Keratinocyte (primary cell): ENCODE results near the gene NEB. TPM values are rescaled to one million over a fixed set of nuclear protein-coding genes. Genes with fewer than 3 reads are reported as not detected.

Experiments used
- DNase-seq: peaks from one replicate; pipeline ENCODE4 v3.0.0-alpha.2; 2011; ENCODE audit warnings: low read depth, missing footprints, low spot score
- FAIRE-seq: peaks from 2 replicates; lab custom pipeline; 2011; peaks lifted over from hg19 to GRCh38; lab: Jason Lieb, UNC
- H2AFZ ChIP-seq: 2 replicates; pipeline ENCODE4 v1.6.0; 2012; ENCODE audit warnings: low read length, control low read depth, inconsistent platforms; ENCODE audit not compliant: control insufficient read depth
- H3K27ac ChIP-seq: 2 replicates; pipeline ENCODE4 v1.5.1; 2011; ENCODE audit warnings: low read length; ENCODE audit not compliant: control insufficient read depth, insufficient read depth
- H3K27me3 ChIP-seq: 3 replicates; pipeline ENCODE4 v1.6.0; 2011; ENCODE audit warnings: low read length; ENCODE audit not compliant: control insufficient read depth, insufficient read depth; ENCODE audit errors: extremely low read depth
- H3K36me3 ChIP-seq, 2 experiments: 2 replicates in 1 of 2; 3 replicates in 1 of 2; pipeline ENCODE4 v1.5.1; 2011; ENCODE audit warnings: low read length in 2 of 2, mild to moderate bottlenecking in 1 of 2; ENCODE audit not compliant: control insufficient read depth in 2 of 2, insufficient read depth in 2 of 2; ENCODE audit errors: extremely low read depth in 1 of 2
- H3K4me1 ChIP-seq: 3 replicates; pipeline ENCODE4 v1.5.1; 2011; ENCODE audit warnings: low read length; ENCODE audit not compliant: control insufficient read depth, insufficient read depth; ENCODE audit errors: extremely low read depth
- H3K4me2 ChIP-seq: 3 replicates; pipeline ENCODE4 v1.6.0; 2011; ENCODE audit warnings: low read depth, low read length; ENCODE audit not compliant: control insufficient read depth, insufficient read depth; ENCODE audit errors: extremely low read depth
- H3K4me3 ChIP-seq, 3 experiments: fragments of 200-600 bp in 1 of 3; sonication (generic) in 1 of 3; 2 replicates in 2 of 3; 3 replicates in 1 of 3; pipeline ENCODE4 v1.5.1; 2011 to 2016; ENCODE audit warnings: low read length in 3 of 3, mild to moderate bottlenecking in 3 of 3, control low read depth in 2 of 3, inconsistent platforms in 1 of 3, low read depth in 1 of 3, mixed read lengths in 1 of 3, mixed run types in 1 of 3, moderate library complexity in 1 of 3; ENCODE audit not compliant: control insufficient read depth in 2 of 3, insufficient read depth in 2 of 3; ENCODE audit errors: extremely low read depth in 1 of 3
- H3K79me2 ChIP-seq: 2 replicates; pipeline ENCODE4 v1.6.0; 2012; ENCODE audit warnings: low read length; ENCODE audit not compliant: control insufficient read depth, insufficient read depth
- H3K9ac ChIP-seq: 3 replicates; pipeline ENCODE4 v1.6.0; 2011; ENCODE audit warnings: low read length; ENCODE audit not compliant: control insufficient read depth, insufficient read depth; ENCODE audit errors: extremely low read depth
- H3K9me1 ChIP-seq: 3 replicates; pipeline ENCODE4 v1.6.0; 2011; ENCODE audit warnings: low read length; ENCODE audit not compliant: control insufficient read depth, insufficient read depth; ENCODE audit errors: extremely low read depth
- H3K9me3 ChIP-seq: 2 replicates; pipeline ENCODE4 v1.5.1; 2012; ENCODE audit warnings: low read depth, low read length; ENCODE audit not compliant: control insufficient read depth
- H4K20me1 ChIP-seq: 3 replicates; pipeline ENCODE4 v1.6.0; 2011; ENCODE audit warnings: low read length; ENCODE audit not compliant: control insufficient read depth, insufficient read depth; ENCODE audit errors: extremely low read depth
- CTCF ChIP-seq, 3 experiments: IDR thresholded peaks in 1 of 3; conservative IDR thresholded peaks in 1 of 3; optimal IDR thresholded peaks in 1 of 3; 2 replicates in 2 of 3; 3 replicates in 1 of 3; pipeline versions ENCODE3 to v1.5.1; 2011; ENCODE audit warnings: low read length in 3 of 3, mild to moderate bottlenecking in 3 of 3, moderate library complexity in 2 of 3, control low read depth in 1 of 3, inconsistent platforms in 1 of 3; ENCODE audit not compliant: insufficient read depth in 2 of 3; ENCODE audit errors: extremely low read depth in 1 of 3
- EZH2 ChIP-seq: IDR thresholded peaks from one replicate; pipeline ENCODE4 v1.6.1; 2012; ENCODE audit warnings: inconsistent platforms, mild to moderate bottlenecking, low read length, moderate library complexity
- dilution Hi-C: fragments of 300-500 bp; cut with MboI; formaldehyde crosslinking; loops from one replicate; pipeline ENCODE4 v1.7.0; 2020; ENCODE audit warnings: low sequenced_read_pairs; ENCODE audit not compliant: extremely low pct_ligation_motif_present
- polyA plus RNA-seq, 5 experiments: library from polyadenylated mRNA; depleted of rRNA in 3 of 5; stranded (reverse) in 3 of 5; stranded (forward) in 1 of 5; unstranded in 1 of 5; fragments of >200 nt; gene quantifications; 1 replicate in 1 of 5; 2 replicates in 3 of 5; 3 replicates in 1 of 5; pipeline versions ENCODE4 v1.2.1 to v1.2.3, GENCODE V29; 2011 to 2012; ENCODE audit warnings: missing spikeins in 2 of 5, low read depth in 1 of 5, low replicate concordance in 1 of 5

NEB gene
- polyA plus RNA-seq, 1 donor (not counting 4 experiments of a cell fraction or from before 2014, with no cell fraction given), result 0.67 TPM

DNA sequence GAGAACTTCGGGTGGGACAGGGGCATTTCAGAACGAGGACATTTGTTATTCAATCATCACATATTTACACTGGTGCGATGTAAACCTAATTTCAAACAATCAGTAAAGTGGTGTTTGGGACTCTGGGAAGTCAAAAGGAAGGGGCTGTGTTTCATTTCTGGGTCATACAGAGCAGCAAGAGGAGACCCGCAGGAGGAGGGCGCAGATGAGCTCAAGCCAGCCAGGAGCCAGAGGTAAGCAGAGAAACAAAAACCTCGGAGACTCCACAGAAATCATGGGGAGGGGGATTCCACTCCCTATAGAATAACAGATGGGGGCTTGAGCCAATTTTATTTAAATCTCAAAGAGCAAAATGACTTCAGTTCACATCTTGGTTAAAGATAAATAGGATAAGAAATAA is 55.4 kb downstream of the NEB start:
- no peak overlapping the region for H2AFZ ChIP-seq
- no peak overlapping the region for H3K4me3 ChIP-seq
- H3K9ac ChIP-seq, result no peak overlapping the region
- TF ChIP-seq EZH2 (no peak), CTCF (optimal IDR thresholded peaks at IDR 0.05 in 1 of 3, IDR thresholded peaks at IDR 0.05 in 1 of 3, conservative IDR thresholded peaks at IDR 0.05 in 1 of 3; ENCODE audit: extremely low read depth in 1 of 3, insufficient read depth in 2 of 3, low read length in 3 of 3) (no peak)
- H3K4me1 ChIP-seq, result no peaks in the 10 kb centered on the region
- H4K20me1 ChIP-seq, result no peaks in the 10 kb centered on the region
- no peaks in the 10 kb centered on the region for H3K79me2 ChIP-seq
- no peaks in the 10 kb centered on the region for H3K36me3 ChIP-seq
- no peak for DNase-seq
- H3K27me3 ChIP-seq, result peaks cover 4% of the 10 kb centered on the region
- no peaks in the 10 kb centered on the region for H3K9me1 ChIP-seq
- dilution Hi-C loops, result no loop called here
- no peak overlapping the region for H3K27ac ChIP-seq
- H3K9me3 ChIP-seq, result no peaks in the 10 kb centered on the region
- FAIRE-seq, result no peak
- no peak overlapping the region for H3K4me2 ChIP-seq

DNA sequence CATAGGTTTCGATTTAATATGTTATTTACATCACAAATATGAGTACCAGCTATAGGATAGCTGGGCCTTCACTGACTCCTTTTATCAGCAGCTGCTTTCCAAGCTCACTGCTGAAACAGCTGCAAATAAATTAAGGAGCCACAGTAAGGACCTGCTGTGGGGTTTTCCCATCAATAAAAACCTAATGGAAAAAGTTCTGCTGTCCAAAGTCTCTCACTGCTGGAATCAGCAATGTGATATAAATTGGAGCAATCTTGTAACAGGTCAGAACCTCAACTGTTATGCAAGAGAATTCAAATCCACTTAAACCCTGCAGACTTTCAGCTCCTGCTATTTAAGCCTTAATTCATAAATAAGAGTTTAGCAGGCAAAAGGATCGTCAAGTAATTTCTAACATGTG is 61.3 kb downstream of the NEB start:
- Histone ChIP-seq H3K4me3 (no peak overlapping the region), H3K4me2 (no peak overlapping the region), H3K4me1 (no peaks in the 10 kb centered on the region), H3K9ac (no peak overlapping the region), H3K36me3 (no peaks in the 10 kb centered on the region), H4K20me1 (no peaks in the 10 kb centered on the region), H3K9me3 (no peaks in the 10 kb centered on the region), H3K9me1 (no peaks in the 10 kb centered on the region), H3K27ac (no peak overlapping the region), H3K27me3 (peaks cover 4% of the 10 kb centered on the region), H2AFZ (no peak overlapping the region), H3K79me2 (no peaks in the 10 kb centered on the region)
- dilution Hi-C loops, result no loop called here
- FAIRE-seq, result no peak
- DNase-seq, result no peak
- no peak for TF ChIP-seq EZH2
- no peak for TF ChIP-seq CTCF (optimal IDR thresholded peaks at IDR 0.05 in 1 of 3, IDR thresholded peaks at IDR 0.05 in 1 of 3, conservative IDR thresholded peaks at IDR 0.05 in 1 of 3; ENCODE audit: extremely low read depth in 1 of 3, insufficient read depth in 2 of 3, low read length in 3 of 3)
